Measurements from ENCODE around the gene HSF4.

GRCh38 chr16:67149276-67150046 lies 15.1 kb upstream of the HSF4 start:
- TF ChIP-seq POLR2A (IDR thresholded peaks at IDR 0.05; ENCODE audit: low read depth, low read length) (no peak), TAF1 (IDR thresholded peaks at IDR 0.05; ENCODE audit: borderline replicate concordance, low read depth, low read length) (no peak), POLR2AphosphoS5 (IDR thresholded peaks at IDR 0.05; ENCODE audit: low read depth, low read length) (no peak)

Data from GM12892 (cell line).